HG03103 (cell line): Measurements from ENCODE around the gene NMNAT3.

ENCODE experiments used
- ATAC-seq: cut with Tn5 transposase; IDR thresholded peaks from one replicate; pipeline ENCODE4 v1.9.1; 2021; ENCODE audit warnings: low read depth; ENCODE audit not compliant: unreplicated experiment

Gene NMNAT3

DNA sequence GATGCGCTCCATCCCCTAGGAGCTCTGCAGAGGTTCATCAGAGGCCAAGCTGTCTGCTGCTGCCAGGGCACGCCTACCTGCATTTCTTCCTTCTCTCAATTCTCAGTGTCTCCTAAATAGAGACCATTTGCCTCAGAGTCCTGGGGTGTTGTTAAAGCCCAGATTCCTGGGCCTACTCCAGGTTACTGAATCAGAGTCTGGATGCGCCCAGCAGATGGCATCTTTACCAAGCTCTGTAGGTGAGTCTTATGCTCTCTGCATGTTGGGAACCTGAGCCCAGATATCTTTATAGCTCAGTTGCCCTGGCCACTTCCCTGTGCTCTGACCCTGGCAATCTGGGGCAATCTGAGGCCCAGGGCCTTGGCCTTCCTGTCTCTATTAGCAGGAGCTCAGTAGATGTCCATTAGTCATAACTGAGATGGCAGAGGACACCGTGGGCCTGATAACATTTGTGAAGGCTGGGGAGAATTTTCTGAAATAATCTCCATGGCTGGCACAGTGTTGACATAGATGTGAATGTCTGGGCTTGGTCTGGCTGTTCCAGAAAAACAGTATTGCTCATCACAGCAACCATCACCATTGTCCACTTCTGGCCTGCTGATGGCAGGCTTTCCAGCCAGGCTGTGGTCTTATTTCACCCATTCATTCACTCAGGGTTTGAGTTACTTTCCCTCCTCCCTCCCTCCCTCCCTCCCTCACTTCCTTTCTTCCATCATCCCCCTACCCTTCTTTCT, 125.0 kb downstream of the NMNAT3 start:
- no peak for ATAC-seq

DNA sequence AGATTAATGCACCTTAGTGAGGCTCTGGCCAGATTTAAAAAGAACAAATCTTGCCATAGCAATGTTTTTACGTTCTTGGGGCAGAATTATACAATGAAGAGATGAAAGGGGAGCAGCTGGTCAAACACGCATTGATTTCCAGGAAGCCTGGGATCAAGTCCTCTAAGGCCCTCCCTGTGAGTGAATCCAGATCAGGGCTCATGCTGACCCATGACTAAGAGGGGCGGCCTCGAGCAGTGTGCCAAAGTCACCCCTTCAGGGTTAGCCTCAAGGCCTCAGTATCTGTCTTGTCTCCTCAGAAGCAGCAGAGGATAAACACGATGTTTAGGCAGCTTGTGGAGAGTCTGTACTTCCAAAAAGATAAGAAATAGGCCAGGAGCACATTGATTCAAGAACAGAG, 129.0 kb downstream of the NMNAT3 start:
- ATAC-seq: no peak

DNA sequence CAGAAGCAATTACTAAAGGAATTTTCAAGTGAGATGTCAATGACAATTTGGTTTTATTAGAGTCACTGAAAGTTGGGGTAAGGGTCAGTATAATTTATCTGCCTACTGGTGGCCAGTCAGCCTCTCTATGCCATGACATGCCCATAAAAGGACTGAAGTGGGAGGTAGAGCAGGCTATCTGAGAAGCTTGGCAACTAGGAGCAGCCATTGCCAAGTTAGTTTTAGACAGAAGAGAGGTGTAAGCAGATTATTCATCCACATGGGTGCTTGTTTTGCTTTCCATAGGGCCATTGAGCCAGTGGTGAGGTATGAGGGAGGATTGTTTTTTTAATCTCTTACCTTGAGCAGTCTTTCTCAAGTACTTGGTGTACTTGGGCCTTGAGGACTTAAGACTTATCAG, 130.1 kb downstream of the NMNAT3 start:
- ATAC-seq: no peak

DNA sequence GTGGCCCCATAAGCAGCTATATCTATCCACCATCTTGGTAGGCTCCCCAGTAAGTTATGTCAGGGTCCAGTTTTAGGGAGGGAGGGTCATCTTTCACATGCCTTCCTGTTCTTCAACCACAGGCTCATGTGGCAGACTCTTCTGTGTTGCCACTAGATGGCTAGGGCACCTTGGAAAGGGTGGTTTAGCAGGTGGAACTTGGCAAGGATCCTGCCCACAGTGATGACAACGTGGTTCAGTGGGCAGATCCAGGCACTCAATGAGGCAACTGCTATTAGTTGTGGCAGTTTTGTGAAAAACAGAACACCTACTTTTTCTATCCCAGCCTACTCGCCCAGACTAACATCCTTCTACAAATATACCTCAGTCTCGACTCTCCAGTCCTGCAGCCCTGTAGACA, 131.0 kb downstream of the NMNAT3 start:
- ATAC-seq: no peak

DNA sequence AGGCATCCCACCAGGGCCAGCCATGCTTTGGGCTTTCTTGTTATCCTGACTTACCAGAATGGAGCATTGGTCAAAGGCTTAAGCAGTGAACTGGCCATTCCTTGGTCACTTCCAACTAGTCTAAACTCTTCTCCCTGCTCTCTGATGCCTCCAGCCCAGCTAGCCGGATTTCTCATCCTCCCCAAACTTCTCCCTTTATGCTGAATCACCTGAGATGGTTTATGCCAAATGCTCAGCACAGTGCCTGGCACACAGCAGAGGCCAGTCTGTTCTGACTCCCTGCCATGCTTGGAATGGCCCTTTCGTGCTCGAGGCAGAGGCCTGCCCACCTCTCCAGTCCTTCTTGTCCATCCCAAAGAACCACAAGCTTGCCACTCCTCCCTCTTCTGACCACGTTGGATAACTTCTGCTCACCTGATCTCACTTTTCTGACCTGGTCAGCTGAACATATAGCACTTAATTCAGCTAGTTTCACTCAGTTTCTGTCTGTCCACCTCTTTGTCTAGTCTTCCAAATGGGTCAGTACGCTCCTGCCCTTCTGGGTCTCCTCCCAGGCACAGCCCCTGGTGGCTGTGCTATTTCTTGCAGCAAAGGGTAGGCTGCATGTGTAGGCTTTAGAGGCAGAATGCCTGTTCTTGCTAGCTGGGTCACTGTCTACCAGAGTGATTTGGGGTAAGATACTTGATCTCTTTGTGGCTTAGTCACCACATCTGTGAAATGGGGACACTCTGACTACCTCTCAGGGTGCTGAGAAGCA, 136.1 kb downstream of the NMNAT3 start:
- ATAC-seq: no peak

DNA sequence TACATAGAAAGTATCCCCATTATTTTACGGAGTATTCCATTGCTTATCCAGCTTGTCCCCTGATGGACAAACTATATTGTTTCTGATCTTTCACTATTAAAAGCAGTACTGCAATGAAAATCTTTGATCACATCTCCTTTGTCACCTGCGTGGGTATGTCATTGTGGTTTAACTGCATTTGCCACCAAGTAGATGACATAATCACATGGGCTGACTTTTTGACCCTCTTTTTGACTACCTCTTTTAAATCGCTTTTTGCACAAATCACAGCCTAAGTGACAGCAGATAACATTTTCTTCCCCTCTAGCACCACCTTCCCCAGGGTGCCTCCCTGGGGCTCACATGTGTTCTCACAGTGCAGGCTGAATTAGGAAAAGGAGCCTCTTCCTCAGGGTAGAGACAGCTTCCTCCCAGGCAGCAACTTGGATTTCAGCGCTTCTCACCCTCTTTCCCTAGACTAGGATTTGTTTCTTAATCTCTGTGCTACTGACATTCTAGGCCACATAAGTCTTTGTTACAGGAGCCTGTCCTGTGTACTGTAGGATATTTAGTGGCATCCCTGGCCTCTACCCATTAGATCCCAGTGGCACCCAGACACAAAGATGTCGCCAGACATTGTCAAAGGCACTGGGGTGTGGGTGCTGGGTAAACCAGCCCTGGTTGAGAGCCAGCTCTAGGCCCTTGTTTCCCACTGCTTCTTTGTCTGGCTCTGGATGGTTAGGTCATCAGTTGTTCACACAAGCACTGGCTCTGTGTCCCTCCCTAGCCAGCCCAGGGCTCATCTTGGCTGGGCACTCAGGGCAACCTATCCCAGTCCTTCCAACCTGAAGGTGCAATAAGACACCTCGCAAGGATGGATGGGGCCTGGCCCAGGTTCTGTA, 136.9 kb downstream of the NMNAT3 start:
- no peak for ATAC-seq

DNA sequence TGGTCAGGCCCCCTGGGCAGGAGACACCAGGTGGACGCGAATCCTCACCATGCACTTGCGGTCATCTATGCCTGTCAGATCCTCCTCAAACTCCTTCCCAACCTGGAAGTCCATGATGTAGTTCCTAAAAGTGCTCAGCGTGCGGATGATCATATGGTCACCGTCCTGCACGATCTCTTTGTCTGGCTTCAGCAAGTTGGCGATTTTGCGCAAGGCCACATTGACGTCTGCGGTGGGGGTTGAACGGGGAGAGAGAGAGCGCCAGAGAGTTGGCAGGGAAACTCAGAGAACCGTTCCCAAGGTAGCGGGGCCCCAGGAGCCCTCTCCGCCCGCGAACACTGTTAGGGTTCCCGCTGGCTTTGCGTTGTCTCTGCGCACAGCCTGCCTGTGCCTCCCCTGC, 139.0 kb downstream of the NMNAT3 start:
- ATAC-seq: no peak

DNA sequence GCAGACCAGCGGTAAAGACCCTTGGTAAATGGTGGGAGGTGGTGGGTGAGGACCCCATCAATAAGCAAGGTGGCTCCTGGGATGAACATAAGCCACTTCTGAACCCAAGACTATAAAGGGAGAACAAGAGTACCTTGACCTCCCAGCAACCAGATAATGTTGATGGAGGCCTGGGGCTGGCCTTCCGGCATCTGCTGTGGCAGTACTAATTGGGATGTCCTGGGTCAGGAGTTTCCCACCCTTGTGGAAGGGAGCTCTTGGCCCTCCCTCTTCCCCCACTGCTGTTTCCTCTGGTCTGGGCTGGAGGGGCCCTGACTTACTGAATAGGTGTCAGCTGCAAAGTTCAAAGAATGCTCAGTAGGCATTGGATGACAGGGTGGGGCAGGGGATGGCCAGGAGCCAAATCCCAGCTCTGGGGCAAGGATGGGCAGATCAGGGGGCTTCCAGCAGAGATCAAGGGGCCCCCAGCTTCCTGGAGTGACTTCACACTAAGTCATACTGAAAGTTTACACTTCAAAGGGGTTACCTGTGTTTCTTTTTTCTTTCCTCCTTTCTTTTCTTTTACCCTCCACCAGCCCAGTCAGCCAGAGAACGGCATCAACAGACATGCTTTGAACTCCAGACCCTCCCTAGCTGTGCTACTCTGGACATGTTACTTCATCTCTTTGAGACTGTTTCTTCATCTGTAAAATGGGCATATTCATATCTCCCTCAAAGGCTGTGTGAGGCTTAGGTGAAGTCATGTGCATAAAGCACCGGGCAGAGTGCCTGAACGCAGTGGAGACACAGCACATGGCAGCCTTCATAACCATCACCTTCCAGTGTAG, 139.8 kb downstream of the NMNAT3 start:
- no peak for ATAC-seq

DNA sequence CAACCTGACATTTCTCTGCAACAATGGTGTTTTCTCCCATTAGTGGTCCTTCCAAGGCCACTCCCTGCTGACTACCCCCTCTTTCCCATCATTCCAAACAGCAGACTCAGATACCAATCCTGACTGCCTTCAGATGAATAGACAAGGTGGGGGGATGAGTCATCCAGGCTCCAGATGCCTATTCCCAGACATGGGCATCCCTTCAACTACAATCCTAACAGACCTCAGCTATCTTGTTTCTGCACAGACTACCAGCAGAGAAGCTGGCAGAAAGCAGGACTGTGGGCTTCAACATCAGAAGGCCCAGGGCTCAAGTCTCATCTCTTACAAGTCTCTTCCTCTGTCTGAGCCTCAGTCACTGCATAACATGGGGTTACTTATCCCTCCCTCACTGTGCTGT, 140.4 kb downstream of the NMNAT3 start:
- ATAC-seq: no peak

DNA sequence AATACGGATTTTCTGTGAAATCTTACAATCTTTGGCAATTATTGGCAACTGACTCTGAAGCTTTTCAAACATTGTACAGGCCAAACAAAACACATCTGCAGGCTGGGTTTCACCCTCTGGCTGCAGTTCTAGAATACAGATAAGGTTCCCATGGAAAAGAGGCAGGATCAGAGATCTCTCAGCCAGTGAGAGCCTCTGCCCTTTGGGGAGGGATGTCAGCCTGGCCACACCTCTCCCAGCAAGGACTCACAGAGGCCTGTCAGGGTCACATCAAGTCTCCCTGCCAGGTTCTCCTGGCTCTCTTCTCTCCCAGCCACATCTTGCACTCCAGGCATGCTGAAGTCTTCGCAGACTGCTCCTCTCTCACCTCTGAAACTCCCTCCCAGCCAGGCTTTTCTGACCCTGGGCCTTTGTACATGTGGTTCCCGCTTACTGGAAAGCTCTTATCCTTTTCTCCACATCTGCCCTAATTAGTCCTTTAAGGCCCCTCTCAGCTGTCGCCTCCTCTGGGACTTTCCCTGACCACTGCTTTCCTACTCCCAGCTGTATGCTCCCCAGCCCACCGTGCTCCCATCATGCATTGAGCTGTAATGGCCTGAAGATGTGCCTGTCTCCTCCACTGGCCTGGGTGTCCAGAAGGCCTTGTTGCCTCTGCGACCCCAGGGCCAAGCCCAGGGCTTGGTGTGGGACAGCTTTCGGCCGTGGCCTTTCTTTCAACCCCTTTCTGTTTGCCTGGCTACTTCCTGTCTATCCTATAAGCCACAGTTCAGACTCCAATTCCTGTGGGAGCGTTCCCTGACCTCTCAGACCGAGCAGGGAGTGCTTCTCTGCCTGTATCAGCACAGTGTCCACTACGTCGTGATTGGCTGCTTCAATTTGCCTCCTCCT, 142.5 kb downstream of the NMNAT3 start:
- ATAC-seq: no peak

DNA sequence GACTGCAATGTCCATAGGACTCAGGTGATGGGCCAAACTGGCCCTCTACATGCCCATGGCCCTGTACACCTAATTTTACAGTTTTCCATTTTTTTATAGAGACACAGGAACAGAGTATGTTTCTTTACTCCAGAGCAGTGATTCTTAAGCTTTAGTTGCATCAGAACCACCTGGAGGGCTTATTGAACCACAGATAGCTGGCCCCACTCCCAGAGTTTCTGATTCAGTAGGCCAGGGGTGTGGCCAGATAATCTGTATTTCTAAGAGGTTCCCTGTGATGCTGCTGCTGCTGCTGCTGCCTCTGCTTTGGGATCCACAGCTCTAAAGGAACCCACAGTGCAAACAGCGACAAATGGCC, 143.3 kb downstream of the NMNAT3 start:
- ATAC-seq: peak; percentile 84

DNA sequence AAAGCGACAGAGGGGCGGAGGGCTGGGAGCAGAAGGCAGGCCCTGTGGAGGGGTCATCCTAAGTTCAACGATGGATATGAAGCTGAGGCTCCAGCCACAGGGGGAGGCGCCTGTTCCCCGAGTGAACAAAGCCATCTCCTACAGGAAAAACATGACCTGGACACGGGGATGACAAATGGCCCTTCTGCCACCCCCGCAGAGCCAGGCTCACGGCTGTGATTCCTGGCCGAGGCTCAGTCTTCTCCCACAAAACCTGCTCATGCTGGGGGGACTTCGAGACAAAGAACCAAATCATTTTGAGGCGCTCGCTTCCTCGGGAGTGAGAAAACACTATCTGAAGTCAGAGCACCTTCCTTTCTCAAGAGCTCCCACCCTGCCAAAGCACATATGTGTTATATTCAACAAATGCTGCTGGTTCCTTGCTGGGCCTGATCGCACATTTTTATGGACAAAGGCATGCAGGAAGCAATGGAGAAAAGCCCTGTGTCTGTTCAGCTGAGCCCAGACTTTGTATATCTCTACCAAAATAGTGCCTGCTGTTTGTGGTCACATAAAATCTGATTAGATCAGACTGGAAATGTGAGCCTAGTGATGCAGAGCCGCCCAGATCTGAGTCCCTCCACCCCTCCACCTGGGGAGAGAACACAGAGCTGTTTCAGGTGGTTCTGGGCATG, 143.9 kb downstream of the NMNAT3 start:
- ATAC-seq: peak; percentile 71

DNA sequence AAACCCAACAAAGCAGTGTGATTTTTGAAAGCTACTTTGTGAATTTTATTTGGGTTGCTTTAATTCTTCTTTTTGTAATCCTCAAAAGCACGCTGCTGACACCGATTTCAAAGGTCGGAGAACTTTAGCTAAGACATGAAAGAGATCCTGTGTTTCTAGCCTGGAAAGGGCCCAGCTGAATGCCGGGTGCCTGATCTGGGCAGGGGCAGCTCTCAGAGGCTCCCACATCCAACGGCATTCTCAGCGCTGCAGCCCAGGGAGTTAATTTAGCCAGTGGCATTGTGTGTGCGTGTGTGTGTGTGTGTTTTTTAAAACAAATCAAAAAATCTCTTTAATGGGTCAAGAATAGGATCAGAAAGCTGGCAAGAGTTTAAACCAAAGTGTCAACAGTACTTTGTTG, 144.8 kb downstream of the NMNAT3 start:
- no peak for ATAC-seq

DNA sequence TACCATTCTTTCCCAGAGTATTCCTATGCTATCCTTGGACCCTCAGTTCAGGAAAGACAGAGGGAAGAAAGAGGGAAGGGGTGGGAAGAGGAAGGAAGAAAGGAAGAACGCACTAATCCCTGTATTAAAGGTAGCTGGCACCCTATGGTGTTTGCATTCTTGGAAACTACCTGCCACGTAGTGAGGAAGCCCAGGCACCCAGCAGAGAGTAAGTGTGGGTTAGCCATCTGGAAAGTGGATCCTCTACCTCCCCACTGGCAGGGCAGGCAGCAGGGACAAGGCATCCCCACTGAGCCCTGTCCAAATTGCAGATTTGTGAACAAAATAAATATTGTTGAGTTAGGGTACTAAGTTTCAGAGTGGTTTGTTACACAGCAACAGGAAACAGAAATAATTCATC, 147.1 kb downstream of the NMNAT3 start:
- ATAC-seq: no peak

DNA sequence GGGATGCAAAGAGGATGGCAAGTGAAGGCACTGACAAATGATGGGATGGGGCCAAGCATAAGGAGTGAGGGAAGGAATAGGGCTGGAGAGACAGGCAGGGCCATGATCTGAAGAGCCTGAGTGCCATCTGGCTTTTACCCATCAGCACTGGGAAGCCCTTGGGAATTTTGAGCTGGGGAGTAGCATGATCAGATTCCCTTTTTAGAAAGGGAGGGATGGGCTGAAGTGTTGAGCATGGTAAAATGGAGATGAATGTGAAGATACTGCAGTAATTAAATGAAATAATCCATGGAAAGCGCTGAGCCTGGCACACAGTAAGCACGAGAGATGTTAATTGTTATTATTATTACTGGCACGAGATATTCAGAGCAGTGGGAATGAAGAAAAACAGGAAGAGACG, 148.1 kb downstream of the NMNAT3 start:
- no peak for ATAC-seq

DNA sequence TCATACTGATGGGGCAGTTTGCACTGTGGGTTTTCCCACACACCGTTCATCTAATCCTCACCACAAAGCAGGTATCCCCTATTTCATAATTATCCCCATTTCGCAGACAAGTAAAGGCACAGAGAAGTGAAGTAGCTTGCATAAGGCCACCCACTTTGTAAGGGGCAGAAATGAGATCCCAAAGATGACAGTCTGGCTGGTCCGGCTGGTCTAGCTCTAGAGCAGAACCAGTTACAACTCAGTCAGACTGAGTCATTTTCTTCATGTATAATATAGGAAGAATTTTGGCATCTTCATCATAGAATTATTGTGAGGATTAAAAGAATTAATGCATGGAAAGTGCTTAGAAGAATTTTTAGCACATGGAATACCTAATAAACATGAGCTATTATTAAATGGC, 148.8 kb downstream of the NMNAT3 start:
- no peak for ATAC-seq

DNA sequence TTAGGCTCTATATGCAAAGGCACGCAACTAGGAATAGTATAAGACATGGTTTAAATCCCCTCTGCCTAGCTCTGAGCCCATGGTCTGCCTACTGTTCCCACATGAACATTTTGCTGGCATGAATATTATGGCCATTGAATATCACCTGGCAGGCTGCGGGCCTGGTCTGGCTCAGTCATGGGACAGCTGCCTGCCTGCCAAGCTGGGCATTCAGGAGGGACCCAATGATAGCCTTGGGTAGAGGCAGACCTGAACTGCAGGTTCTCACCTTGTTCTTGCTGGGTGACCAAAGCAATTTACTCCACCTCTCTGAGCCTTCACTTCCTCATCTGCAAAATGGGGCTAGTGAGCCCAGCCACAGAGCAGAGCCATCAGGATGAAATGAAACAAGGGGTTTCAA, 149.5 kb downstream of the NMNAT3 start:
- ATAC-seq: no peak

DNA sequence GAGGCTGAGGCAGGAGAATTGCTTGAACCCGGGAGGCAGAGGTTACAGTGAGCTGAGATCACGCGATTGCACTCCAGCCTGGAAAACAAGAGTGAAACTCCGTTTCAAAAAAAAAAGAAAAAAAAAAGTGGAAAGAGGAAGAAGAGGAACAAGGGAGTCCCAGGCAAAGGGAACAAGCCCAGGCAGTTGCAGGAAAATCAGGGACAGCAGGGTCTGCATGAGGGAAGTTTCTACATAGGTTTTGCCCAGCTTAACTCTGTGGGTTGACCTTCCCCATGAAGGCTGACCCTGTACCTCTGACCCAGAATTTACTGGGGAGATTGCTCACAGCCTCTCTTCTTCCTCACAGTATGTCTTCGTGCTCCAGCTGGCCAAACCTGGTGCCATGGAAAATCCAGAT, 150.5 kb downstream of the NMNAT3 start:
- no peak for ATAC-seq

DNA sequence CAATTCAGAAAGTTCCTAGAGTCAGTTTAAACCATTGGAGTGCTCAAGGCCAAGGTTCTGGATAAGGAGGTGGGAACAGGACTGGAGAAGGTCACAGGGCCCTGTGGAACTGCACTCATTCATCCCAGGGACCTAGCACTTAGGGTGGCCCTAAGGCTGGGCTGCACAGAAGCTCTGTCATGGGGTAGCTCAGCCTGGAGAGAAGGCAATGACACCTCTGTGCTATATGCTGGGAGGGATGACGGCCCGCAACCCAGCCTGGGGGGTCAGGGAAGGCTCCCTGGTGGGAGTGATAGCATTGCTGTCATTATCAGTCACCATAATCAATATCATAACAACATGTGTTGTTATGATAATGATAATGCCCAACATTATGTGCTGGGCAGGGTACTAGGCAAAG, 151.6 kb downstream of the NMNAT3 start:
- ATAC-seq: no peak
